ENCODE results near the gene AKR1C2.
"Not testable (repeated sequence)": the region's sequence is repeated elsewhere in the genome, so short reads cannot be mapped to it uniquely, and the experiment has no call there.

- TF ChIP-seq EZH2 (IDR thresholded peaks at IDR 0.05; ENCODE audit: low read depth); CTCF (conservative IDR thresholded peaks at IDR 0.05): not testable (repeated sequence)
Observed at GRCh38 chr10:4963815-4964154, 39.9 kb downstream of the AKR1C2 start.
